IMR-90 (cell line): ENCODE data around the gene LILRB1. TPM values are rescaled to one million over a fixed set of nuclear protein-coding genes. Genes with fewer than 3 reads are reported as not detected.

Source experiments
- ATAC-seq: fragments of 200-7000 bp; cut with Tn5 transposase; 2 replicates; pipeline ENCODE4 v1.9.1; 2020; ENCODE audit warnings: low read depth, mild to moderate bottlenecking, moderate library complexity
- BruUV-seq: library from RNA; stranded (reverse); fragments of 400-500 nt; replicated peaks from 2 replicates; lab custom pipeline; 2021; lab: Mats Ljungman, UMichigan
- CTCF ChIA-PET: fragments of 300-600 bp; formaldehyde crosslinking; extraction: SDS; loops from one replicate; lab custom pipeline; 2021; ENCODE audit warnings: antibody characterized with exemption; lab: Yijun Ruan, JAX
- POLR2A ChIA-PET: fragments of 300-600 bp; sonication (Branson Sonifier 250); formaldehyde crosslinking; loops from one replicate; lab custom pipeline; 2022; ENCODE audit warnings: antibody characterized with exemption; ENCODE audit not compliant: unreplicated experiment; lab: Charles Lee
- DNase-seq: peaks from one replicate; pipeline ENCODE4 v3.0.0; 2013
- H2AFZ ChIP-seq: replicated peaks from 2 replicates; pipeline ENCODE3; 2013; ENCODE audit warnings: low read length, mild to moderate bottlenecking; ENCODE audit not compliant: poor library complexity
- H2AK5ac ChIP-seq: 2 replicates; pipeline ENCODE4 v1.6.1; 2013; ENCODE audit warnings: low read depth, low read length, inconsistent platforms
- H2AK9ac ChIP-seq: replicated peaks from 2 replicates; pipeline ENCODE3; 2013; ENCODE audit warnings: mild to moderate bottlenecking, low read depth, low read length, moderate library complexity; ENCODE audit not compliant: poor library complexity
- H2BK120ac ChIP-seq: 2 replicates; pipeline ENCODE4 v1.6.1; 2013; ENCODE audit warnings: low read depth, low read length, inconsistent platforms
- H2BK15ac ChIP-seq: 3 replicates; pipeline ENCODE4 v1.6.1; 2013; ENCODE audit warnings: low read depth, low read length, inconsistent platforms
- H2BK20ac ChIP-seq: 2 replicates; pipeline ENCODE4 v1.6.1; 2013; ENCODE audit warnings: low read depth, mild to moderate bottlenecking, inconsistent platforms, low read length, moderate library complexity
- H2BK5ac ChIP-seq: 2 replicates; pipeline ENCODE4 v1.6.1; 2013; ENCODE audit warnings: mild to moderate bottlenecking, low read depth, low read length, inconsistent platforms; ENCODE audit not compliant: poor library complexity, severe bottlenecking
- H3K14ac ChIP-seq: replicated peaks from 2 replicates; pipeline ENCODE4 v1.6.1; 2013; ENCODE audit warnings: low read depth, low read length, inconsistent platforms
- H3K18ac ChIP-seq: 2 replicates; pipeline ENCODE4 v1.6.1; 2013; ENCODE audit warnings: low read depth, low read length, control low read depth
- H3K23ac ChIP-seq: 2 replicates; pipeline ENCODE4 v1.6.1; 2013; ENCODE audit warnings: low read depth, low read length, inconsistent platforms
- H3K27ac ChIP-seq: 2 replicates; pipeline ENCODE4 v1.5.1; 2013; ENCODE audit warnings: mild to moderate bottlenecking, control low read depth, low read length; ENCODE audit not compliant: insufficient read depth
- H3K27me3 ChIP-seq: 2 replicates; pipeline ENCODE4 v1.6.1; 2013; ENCODE audit warnings: low read length; ENCODE audit not compliant: control insufficient read depth, insufficient read depth
- H3K36me3 ChIP-seq: 2 replicates; pipeline ENCODE4 v1.6.1; 2013; ENCODE audit warnings: low read length, mixed read lengths; ENCODE audit not compliant: control insufficient read depth, insufficient read depth
- H3K4ac ChIP-seq: 2 replicates; pipeline ENCODE4 v1.6.1; 2013; ENCODE audit warnings: low read depth, low read length, inconsistent platforms
- H3K4me1 ChIP-seq: 2 replicates; pipeline ENCODE4 v1.6.1; 2013; ENCODE audit warnings: low read length, mixed read lengths; ENCODE audit not compliant: control insufficient read depth, insufficient read depth
- H3K4me2 ChIP-seq: 2 replicates; pipeline ENCODE4 v1.6.1; 2013; ENCODE audit warnings: low read depth, mild to moderate bottlenecking, control low read depth, low read length, moderate library complexity
- H3K4me3 ChIP-seq: 2 replicates; pipeline ENCODE4 v1.5.1; 2013; ENCODE audit warnings: low read depth, mild to moderate bottlenecking, control low read depth, low read length, moderate library complexity; ENCODE audit not compliant: insufficient read depth
- H3K56ac ChIP-seq: 2 replicates; pipeline ENCODE4 v1.6.1; 2013; ENCODE audit warnings: low read length, inconsistent platforms; ENCODE audit not compliant: insufficient read depth; ENCODE audit errors: extremely low read depth
- H3K79me1 ChIP-seq, 2 experiments: 2 replicates each; pipeline ENCODE4 v1.6.1; 2013; ENCODE audit warnings: low read length in 2 of 2, inconsistent platforms in 1 of 2, low read depth in 1 of 2
- H3K9ac ChIP-seq: 2 replicates; pipeline ENCODE4 v1.6.1; 2013; ENCODE audit warnings: low read depth, low read length, control low read depth
- H3K9me1 ChIP-seq: 2 replicates; pipeline ENCODE4 v1.6.1; 2013; ENCODE audit warnings: low read length, inconsistent platforms; ENCODE audit not compliant: insufficient read depth
- H3K9me3 ChIP-seq: 2 replicates; pipeline ENCODE4 v1.6.1; 2013; ENCODE audit warnings: low read length; ENCODE audit not compliant: control insufficient read depth, insufficient read depth
- H4K20me1 ChIP-seq: 2 replicates; pipeline ENCODE4 v1.6.1; 2013; ENCODE audit warnings: low read length, inconsistent platforms; ENCODE audit not compliant: insufficient read depth
- H4K5ac ChIP-seq: 2 replicates; pipeline ENCODE4 v1.6.1; 2013; ENCODE audit warnings: mild to moderate bottlenecking, low read depth, low read length, control low read depth
- H4K8ac ChIP-seq, 2 experiments: 2 replicates each; pipeline ENCODE4 v1.6.1; 2013; ENCODE audit warnings: low read depth in 2 of 2, low read length in 2 of 2, control low read depth in 1 of 2, inconsistent platforms in 1 of 2
- H4K91ac ChIP-seq: 2 replicates; pipeline ENCODE4 v1.6.1; 2013; ENCODE audit warnings: low read depth, low read length, inconsistent platforms; ENCODE audit not compliant: insufficient read depth
- BHLHE40 ChIP-seq: fragments of 150-350 bp; IDR thresholded peaks from 2 replicates; pipeline ENCODE4 v1.6.1; 2016; ENCODE audit warnings: mild to moderate bottlenecking, low read depth, low read length
- CEBPB ChIP-seq: IDR thresholded peaks from 2 replicates; pipeline ENCODE4 v1.6.1; 2012; ENCODE audit warnings: low read depth, low read length, improper control_type of control experiment
- ELK1 ChIP-seq: fragments of 150-350 bp; IDR thresholded peaks from 2 replicates; pipeline ENCODE4 v1.6.1; 2016; ENCODE audit warnings: low read depth, mild to moderate bottlenecking, low read length, moderate library complexity, borderline replicate concordance
- FOS ChIP-seq: fragments of 150-350 bp; IDR thresholded peaks from 2 replicates; pipeline ENCODE4 v1.6.1; 2016; ENCODE audit warnings: low read depth, low read length
- MAFK ChIP-seq: IDR thresholded peaks from 2 replicates; pipeline ENCODE4 v1.6.1; 2012; ENCODE audit warnings: low read depth, low read length, improper control_type of control experiment
- MAZ ChIP-seq: IDR thresholded peaks from 2 replicates; pipeline ENCODE4 v1.6.1; 2012; ENCODE audit warnings: low read depth, mild to moderate bottlenecking, low read length, improper control_type of control experiment, moderate library complexity, borderline replicate concordance
- MXI1 ChIP-seq: IDR thresholded peaks from 2 replicates; pipeline ENCODE4 v1.6.1; 2012; ENCODE audit warnings: low read depth, mild to moderate bottlenecking, low read length, moderate library complexity, borderline replicate concordance
- NFE2L2 ChIP-seq: fragments of 150-350 bp; IDR thresholded peaks from 2 replicates; pipeline ENCODE4 v1.6.1; 2016; ENCODE audit warnings: low read depth, mild to moderate bottlenecking, low read length
- POLR2A ChIP-seq: IDR thresholded peaks from 2 replicates; pipeline ENCODE4 v1.6.1; 2012; ENCODE audit warnings: mild to moderate bottlenecking, low read depth, low read length
- RAD21 ChIP-seq: IDR thresholded peaks from 2 replicates; pipeline ENCODE4 v1.6.1; 2012; ENCODE audit warnings: low read length, improper control_type of control experiment
- RCOR1 ChIP-seq: IDR thresholded peaks from 2 replicates; pipeline ENCODE4 v1.6.1; 2012; ENCODE audit warnings: mild to moderate bottlenecking, low read length, improper control_type of control experiment; ENCODE audit not compliant: insufficient replicate concordance
- SMC3 ChIP-seq: fragments of 150-350 bp; IDR thresholded peaks from 2 replicates; pipeline ENCODE4 v1.6.1; 2016; ENCODE audit warnings: low read depth, mild to moderate bottlenecking, antibody characterized with exemption, low read length, moderate library complexity
- USF2 ChIP-seq: fragments of 150-350 bp; IDR thresholded peaks from 2 replicates; pipeline ENCODE4 v1.6.1; 2017; ENCODE audit warnings: mild to moderate bottlenecking, antibody characterized with exemption, low read length, low read depth
- WGBS, 2 experiments: methylation state at CpG; one replicate each; pipeline versions ENCODE4 v1.1.5 to v1.1.7; 2013; ENCODE audit warnings: missing lambda C conversion rate in 2 of 2; ENCODE audit not compliant: insufficient read length in 1 of 2; ENCODE audit errors: extremely low coverage in 2 of 2; 5-methylcytosine and 5-hydroxymethylcytosine counted together
- dilution Hi-C: fragments of 300-500 bp; cut with HindIII; formaldehyde crosslinking; loops from one replicate; pipeline ENCODE4 v1.14.3; 2018; ENCODE audit warnings: low sequenced_read_pairs; ENCODE audit not compliant: unreplicated experiment
- in situ Hi-C: fragments of 300-500 bp; cut with MboI; formaldehyde crosslinking; loops from 3 replicates; pipeline ENCODE4 v1.14.3; 2019; ENCODE audit warnings: low sequenced_read_pairs, inconsistent platforms, mixed read lengths
- intact Hi-C: fragments of 100-400 bp; cut with micrococcal nuclease; formaldehyde crosslinking; loops from 2 replicates; pipeline ENCODE4 v1.10.0; 2022
- polyA plus RNA-seq, 3 experiments: library from polyadenylated mRNA; depleted of rRNA; stranded (reverse); fragments of >200 nt; gene quantifications; 2 replicates each; pipeline ENCODE4 v1.2.3, GENCODE V29; 2012; ENCODE audit warnings: low replicate concordance in 1 of 3
- total RNA-seq: library from RNA; depleted of rRNA; stranded (reverse); fragments of >200 nt; gene quantifications from 2 replicates; pipeline ENCODE4 v1.2.3, GENCODE V29; 2012
- TF ChIP-seq, protein P1 (sequence below): conservative IDR thresholded peaks from 2 replicates; pipeline ENCODE4 v1.5.1; 2012; ENCODE audit warnings: mild to moderate bottlenecking, low read depth, low read length, improper control_type of control experiment

Gene LILRB1
- total and polyA plus RNA-seq, 2 of the 4 experiments (the other 2 are of a cell fraction), result not detected

- BruUV-seq, result no TSS peak
- H3K9me3 ChIP-seq, result peaks cover 23% of the 10 kb centered on the region
- no peaks in the 10 kb centered on the region for H4K20me1 ChIP-seq
- no peak overlapping the region for H3K4me3 ChIP-seq
- H4K8ac ChIP-seq, result no peak overlapping the region
- no peak overlapping the region for H3K9ac ChIP-seq
- no peak overlapping the region for H2BK120ac ChIP-seq
- in situ Hi-C loops (loop anchor here (5.0 kb wide), 1 partner anchor 348 kb away; the partner anchor contains the start of gene LILRB2), dilution Hi-C loops (no loop called here), intact Hi-C loops (no loop called here)
- H3K14ac ChIP-seq, result no peak overlapping the region
- H3K27me3 ChIP-seq, result no peaks in the 10 kb centered on the region
- no peak overlapping the region for H3K27ac ChIP-seq
- ATAC-seq, result no peak
- no peak overlapping the region for H2AK5ac ChIP-seq
- no peak overlapping the region for H3K4me2 ChIP-seq
- no peak overlapping the region for H3K4ac ChIP-seq
- WGBS, 2 experiments, result no CpG with 5 or more reads among the region's 6 CpGs
- no peak overlapping the region for H2BK20ac ChIP-seq
- POLR2A ChIA-PET, result no interaction called here
- H3K18ac ChIP-seq, result no peak overlapping the region
- DNase-seq, result no peak
- H3K56ac ChIP-seq, result no peak overlapping the region
- no peak overlapping the region for H3K23ac ChIP-seq
- no peaks in the 10 kb centered on the region for H3K36me3 ChIP-seq
- TF ChIP-seq MXI1 (no peak), POLR2A (no peak), MAFK (no peak), SMC3 (no peak), FOS (no peak), MAZ (no peak), USF2 (no peak), CEBPB (no peak), ELK1 (no peak), NFE2L2 (no peak), RCOR1 (no peak), RAD21 (no peak), BHLHE40 (no peak)
- TF ChIP-seq, protein P1, sequence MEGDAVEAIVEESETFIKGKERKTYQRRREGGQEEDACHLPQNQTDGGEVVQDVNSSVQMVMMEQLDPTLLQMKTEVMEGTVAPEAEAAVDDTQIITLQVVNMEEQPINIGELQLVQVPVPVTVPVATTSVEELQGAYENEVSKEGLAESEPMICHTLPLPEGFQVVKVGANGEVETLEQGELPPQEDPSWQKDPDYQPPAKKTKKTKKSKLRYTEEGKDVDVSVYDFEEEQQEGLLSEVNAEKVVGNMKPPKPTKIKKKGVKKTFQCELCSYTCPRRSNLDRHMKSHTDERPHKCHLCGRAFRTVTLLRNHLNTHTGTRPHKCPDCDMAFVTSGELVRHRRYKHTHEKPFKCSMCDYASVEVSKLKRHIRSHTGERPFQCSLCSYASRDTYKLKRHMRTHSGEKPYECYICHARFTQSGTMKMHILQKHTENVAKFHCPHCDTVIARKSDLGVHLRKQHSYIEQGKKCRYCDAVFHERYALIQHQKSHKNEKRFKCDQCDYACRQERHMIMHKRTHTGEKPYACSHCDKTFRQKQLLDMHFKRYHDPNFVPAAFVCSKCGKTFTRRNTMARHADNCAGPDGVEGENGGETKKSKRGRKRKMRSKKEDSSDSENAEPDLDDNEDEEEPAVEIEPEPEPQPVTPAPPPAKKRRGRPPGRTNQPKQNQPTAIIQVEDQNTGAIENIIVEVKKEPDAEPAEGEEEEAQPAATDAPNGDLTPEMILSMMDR, result no peak
- no peaks in the 10 kb centered on the region for H3K79me1 ChIP-seq
- H4K91ac ChIP-seq, result no peak overlapping the region
- H3K4me1 ChIP-seq, result no peaks in the 10 kb centered on the region
- CTCF ChIA-PET, result no interaction called here
- no peak overlapping the region for H2AFZ ChIP-seq
- no peak overlapping the region for H2AK9ac ChIP-seq
- H2BK15ac ChIP-seq, result no peak overlapping the region
- no peaks in the 10 kb centered on the region for H3K9me1 ChIP-seq
- H4K5ac ChIP-seq, result no peak overlapping the region
- H2BK5ac ChIP-seq, result no peak overlapping the region
Observed at GRCh38 chr19:54630782-54631181, 498 bp downstream of the LILRB1 start.
